ENCODE measurements around the gene PDIA6.
"Not testable (repeated sequence)": the region's sequence is repeated elsewhere in the genome, so short reads cannot be mapped to it uniquely, and the experiment has no call there.

PDIA6 gene

DNA sequence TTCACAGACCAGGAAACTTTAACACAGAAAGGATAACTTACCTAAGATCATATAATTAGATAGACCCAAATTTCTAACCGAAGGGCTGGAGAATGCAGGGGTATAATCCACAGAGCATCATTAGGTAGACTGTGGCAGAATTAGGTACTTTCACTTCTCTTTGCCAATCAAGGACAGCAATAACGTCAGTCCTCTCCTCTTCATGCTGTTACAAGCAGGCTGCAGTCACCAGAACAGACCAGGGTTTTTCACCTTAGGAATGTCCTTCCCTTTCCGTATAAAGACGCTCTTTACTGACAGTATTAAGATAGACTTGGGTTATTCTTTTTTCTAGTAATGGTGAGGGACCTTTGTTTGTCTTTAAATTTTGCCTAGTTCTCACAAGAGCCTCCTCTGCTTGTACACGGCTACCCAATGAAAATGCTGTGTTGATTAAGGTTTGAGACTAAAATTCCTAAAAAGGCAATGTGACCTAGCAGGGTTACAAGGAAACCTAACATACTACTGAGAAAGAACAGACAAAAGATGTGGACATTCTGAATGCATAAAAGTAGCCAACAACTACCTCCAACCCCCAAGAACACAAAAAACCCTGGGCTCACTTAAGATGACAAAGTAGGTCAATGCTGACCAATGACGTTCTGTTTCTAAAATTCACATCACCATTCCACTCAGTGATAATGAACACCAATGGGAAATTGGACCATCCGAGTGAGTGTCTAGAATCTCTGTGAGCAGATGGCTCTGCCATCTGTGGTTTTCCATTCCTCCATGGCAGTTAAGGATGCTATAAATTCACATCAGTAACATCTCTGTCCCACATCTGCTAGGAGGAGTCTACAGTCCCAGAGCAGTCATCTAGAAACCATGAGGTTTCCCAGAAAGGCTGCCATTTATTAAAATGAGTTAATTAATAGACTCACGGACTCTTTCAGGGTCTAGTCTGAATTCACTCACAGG is 2.1 kb downstream of the PDIA6 start:
- DNase-seq (ENCODE audit: low spot score) = peak; percentile 38

DNA sequence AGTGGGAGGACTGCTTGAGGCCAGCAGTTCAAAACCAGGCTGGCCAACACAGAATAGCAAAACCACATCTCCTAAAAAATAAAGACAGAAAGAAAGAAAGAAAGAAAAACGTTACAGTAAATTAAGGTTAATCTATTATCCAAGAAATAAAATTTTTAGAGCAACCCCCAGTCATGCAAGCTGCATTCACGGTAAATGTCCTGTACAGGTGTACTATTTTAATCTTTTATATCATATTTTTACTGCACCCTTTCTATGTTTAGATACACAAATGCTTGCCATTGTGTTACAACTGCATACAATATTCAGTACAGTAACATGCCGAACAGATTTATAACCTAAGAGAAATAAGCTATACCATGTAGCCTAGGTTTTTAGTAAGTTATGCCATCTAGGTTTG is 6.0 kb downstream of the PDIA6 start:
- DNase-seq (ENCODE audit: low spot score) = no peak

DNA sequence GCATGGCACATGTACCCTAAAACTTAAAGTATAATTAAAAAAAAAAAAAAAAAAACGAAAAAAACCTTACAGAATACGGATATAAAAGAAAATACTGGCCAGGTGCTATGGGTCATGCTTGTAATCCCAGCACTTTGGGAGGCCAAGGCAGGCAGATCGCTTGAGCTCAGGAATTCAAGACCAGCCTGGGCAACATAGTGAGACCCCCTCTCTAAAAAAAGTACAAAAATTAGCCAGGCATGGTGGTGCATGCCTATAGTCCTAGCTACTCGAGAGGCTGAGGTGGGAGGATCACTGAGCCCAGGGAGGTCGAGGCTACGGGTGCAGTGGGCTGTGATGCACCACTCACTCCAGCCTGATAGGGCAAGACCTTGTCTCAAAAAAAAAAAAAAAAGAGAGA is 6.6 kb downstream of the PDIA6 start:
- DNase-seq (ENCODE audit: low spot score) = not testable (repeated sequence)

DNA sequence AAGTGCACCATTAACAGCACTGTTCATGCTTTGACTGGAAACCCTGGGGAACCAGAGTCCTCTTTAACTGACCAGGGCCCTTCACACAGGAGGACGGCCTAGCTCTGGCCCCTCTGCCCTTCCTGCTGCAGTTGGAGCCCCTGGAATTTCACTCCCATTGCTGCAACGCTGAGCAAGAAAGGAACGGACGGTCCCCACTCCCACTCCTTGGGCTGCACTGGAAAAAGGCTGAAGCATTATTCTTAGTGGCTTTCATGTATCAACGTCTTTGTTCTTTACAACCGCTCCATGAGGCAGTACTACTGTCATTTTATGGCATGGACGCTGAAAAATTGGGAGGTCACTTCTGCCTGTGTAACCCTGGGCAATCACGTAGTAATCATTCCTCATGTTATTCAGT is 9.9 kb downstream of the PDIA6 start:
- no peak for DNase-seq (ENCODE audit: low spot score)

DNA sequence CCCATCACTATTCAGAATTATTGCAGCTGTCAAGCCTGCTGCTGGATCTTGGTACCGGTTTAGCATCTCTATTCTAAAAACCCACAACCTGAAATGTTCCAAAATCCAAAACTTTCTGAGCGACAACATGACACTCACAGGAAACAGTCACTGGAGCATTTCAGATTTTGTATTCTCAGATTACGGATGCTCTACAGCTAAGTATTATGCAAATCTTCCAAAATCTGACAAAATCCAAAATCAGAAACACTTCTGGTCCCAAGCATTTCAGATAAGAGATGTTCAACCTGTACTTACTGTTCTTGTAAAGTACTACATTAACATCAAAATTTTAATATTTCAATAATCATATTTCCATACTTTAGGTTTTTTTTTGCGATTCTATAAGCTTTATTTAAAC is 12.4 kb downstream of the PDIA6 start:
- DNase-seq (ENCODE audit: low spot score) = no peak

DNA sequence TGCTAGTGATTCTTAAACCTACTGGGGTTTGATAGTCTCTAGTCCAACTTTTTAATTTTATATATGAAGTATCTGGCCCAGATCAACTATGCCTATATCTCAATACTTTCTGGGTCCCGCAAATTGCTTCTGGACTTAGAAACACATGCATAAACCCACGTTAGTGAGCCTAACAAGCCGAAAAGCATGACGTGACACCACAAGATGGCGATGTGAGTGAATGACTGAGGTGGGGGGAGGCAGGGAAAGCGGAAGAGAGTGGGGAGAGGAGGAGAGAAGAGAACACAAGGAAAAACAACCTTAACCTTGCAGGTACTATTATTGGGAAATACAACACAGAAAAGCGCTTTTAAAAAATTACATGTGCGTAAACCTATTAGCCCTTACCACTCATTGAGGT is 13.8 kb downstream of the PDIA6 start:
- no peak for DNase-seq (ENCODE audit: low spot score)

DNA sequence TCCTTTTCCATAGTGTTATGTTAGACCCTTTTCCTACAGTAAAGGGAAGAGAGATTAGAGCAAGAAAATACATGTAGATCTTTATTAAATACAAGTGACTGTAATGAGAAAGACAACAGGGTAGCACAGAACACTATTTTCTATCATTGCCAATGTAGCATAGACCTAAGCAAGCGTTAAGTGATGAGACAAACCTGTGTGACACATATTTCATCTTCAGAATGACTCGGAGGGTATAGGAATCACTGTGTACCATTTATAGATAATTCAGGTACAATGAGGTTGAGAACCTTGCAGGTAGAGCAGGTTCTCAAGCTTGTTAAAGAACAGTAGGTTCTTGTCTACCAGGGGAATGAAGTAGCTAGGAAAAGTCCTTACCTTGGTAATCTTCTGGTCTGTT is 15.9 kb downstream of the PDIA6 start:
- no peak for DNase-seq (ENCODE audit: low spot score)

DNA sequence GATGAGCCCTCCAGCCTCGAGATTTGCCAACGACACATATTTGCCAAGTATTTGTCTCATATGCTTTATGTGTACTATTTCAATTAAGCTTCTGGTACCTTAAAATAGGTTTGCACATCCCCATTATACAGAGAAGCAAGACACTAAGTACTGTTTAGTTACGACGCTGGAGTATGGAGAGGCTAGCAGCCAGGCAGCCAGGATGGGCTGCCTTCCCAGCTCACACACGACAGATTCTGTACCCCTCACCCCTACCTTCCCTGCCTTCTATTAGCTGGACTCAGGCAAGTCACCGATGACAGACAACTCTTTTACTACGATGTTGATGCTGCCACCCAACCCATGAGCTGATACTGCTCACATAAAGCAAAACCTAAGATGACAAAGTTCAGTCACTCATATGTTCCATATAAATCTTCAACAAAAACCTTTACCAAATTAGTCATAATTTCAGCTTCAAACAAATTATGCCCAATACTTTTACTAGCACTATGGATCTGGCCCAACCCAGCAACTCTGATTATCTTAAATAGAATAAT is 17.0 kb downstream of the PDIA6 start:
- no peak for DNase-seq (ENCODE audit: low spot score)

DNA sequence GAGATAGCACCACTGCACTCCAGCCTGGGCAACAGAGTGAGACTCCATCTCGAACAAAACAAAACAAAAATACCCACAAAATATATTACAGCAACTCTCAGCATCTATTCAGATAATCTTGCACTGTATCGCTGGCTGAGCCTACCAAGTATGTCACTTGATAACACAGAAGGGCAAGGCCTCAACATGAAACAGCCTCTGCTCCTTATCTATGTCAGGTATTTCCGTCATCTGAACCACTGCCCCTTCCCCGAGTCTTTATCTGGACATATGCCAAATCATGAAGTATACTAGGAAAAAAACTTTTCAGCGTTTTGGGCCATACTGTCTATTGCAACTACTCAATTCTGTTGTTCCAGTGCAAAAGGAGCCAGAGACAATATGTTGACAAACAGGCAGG is 17.7 kb downstream of the PDIA6 start:
- DNase-seq (ENCODE audit: low spot score) = no peak

DNA sequence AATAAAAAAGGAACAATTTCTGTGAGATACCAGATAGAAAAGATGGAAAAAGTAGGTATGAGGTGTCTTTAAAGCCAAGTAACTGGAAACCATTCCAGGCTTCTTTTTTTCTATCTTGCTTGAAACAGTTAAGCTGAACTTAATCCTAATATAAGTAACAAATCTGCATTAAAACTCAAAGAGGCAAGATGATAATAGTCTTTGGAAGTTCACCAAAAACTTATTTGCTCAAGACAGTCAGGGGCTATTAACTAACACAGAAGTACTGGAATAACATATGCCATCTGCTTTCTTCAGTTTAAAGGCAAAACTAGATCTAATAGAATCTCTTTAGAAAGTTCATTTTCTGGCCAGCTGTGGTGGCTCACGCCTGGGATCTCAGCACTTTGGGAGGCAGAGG is 18.8 kb downstream of the PDIA6 start:
- DNase-seq (ENCODE audit: low spot score) = no peak

DNA sequence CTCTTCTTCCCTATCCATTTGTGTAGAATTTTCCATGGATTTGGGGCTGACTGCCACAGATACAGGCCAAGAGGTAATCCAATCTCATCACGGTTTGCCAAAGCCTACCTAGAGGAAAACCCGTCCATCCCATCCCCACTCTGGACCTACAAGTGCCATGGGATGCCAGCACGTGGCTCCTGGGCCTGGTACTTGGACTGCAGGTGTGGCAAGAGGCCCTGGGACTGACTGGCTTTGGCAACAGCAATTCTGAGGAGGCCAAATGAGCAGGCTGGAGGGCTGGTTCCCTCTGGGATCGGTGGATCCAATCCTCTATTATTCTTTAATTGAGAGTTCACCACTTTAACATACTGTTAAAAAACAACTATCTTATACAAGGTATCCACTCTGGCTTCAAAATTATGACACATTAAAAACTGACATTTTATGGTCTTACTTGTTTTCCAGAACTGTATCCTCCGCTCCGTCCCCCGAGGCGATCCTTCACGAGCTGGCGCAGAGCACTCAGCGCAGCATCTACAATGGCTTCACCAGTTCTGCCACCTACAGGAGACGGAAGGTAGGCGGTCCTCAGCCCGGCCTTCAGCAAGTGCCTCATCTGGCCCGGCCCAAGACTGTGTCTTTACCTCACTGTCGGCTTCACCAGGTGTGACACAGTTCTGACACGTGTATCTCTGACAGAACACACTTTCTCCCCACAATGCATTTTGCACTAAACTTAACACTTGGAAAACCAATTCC is 19.8 kb downstream of the PDIA6 start:
- DNase-seq (ENCODE audit: low spot score) = no peak

DNA sequence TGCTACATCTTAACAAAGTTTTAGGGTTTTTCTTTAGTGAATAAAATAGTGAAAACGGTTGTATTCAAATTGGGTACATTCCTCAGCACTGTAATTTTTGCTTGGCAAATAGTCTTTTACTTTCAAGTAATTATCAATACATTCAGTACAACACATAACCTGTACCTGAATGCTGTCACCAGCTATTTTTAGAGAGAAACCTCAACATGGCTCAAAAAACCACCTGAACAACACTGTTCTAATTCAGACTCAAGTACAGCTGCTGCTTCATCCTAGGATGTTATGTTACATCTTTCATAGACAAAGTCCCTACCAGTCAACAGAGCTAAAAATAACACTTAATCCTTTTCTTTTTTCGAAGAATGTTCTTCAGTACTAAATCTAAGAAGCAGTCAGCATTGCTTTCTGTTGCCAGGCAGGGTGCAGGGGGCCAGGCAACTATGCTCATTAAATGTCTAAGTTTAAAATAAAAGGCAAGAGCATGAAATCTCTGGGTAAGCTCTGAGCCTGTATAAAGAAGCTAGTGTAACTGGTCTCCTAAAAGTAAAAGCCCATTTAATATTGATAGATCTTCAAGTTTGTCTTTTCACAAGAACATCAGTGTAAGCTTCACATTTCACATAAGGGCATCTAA is 20.5 kb downstream of the PDIA6 start:
- no peak for DNase-seq (ENCODE audit: low spot score)

DNA sequence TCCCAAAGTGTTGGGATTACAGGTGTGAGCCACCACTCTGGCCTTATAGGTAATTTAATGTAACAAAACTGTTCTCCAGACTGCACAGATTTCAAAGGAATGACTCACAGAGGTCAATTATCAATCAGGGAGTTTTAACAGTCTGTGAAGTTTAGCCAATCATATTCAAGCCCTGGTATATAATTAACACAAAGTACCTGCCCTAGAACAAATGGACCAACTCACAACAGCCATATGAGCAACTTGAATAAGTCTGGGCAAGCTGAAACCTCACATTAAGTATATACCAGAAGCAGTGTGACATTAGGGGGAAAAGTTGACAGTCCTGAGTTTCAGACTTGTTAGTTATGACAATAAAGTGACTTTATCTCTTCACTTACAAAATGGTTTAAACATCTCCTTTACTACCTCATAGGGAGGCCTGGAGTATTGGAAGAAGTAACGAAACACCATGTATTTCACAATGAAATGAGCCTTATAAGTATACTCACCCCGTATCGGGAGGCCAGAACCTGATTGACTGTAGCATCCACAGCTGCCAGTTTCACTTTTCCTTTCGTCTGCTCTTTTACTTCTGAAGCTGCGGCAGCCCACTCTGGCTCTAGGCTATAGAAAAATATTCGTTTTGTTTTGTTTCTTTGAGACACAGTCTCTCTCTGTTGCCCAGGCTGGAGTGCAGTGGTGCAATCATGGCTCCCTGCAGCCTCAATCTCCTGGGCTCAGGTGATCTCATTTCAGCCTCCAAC is 22.2 kb downstream of the PDIA6 start:
- no peak for DNase-seq (ENCODE audit: low spot score)

DNA sequence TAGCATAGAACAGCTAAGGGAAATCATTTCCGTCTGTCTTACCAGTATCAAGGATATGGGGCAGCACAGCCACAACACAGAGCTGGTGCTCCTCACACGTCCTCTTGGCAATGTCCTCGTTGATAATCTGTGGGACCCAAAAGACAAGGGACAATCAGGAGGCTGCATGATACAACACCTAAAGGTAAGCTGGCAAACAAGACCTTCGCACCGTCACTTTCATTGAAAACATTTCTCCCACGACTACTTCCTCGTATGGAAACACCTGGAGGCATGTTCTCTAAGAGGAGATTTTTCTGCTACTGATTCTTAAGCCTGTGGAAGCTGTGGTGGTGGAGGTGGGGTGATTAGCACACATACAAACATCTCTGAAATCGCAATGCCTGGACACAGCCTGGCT is 23.7 kb downstream of the PDIA6 start:
- DNase-seq (ENCODE audit: low spot score) = no peak

DNA sequence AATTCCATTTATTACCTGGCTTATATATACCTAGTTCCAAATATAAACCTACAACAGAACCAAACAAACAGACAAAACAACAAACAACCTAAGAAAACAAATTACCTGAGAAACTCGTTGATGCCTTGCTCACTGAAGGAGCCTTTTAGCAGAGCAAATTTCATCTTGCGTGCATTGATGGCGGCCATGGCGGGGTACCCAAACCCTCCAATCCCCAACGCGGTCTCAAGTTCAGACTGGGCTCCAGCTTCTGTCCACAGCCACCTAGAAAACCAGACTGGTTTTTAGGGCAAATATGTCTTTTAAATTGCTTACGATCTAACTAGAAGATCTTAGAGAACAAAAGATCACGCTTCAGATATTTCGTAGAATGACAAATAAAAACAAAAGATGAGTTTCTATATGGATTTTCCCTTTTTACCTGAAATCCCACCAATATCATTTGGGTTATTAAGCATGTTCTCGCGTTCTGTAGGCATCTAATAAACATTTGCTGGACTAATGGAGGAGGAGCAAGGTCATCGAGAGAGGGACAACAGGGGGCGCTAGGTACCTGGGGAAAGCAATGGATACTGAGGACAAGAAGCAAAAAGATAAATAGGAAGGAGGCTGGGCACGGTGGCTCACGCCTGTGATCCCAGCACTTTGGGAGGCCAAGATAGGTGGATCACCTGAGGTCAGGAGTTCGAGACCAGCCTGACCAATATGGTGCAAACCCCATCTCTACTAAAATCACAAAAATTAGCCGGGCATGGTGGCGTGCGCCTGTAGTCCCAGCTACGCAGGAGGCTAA is 25.2 kb downstream of the PDIA6 start:
- no peak for DNase-seq (ENCODE audit: low spot score)

DNA sequence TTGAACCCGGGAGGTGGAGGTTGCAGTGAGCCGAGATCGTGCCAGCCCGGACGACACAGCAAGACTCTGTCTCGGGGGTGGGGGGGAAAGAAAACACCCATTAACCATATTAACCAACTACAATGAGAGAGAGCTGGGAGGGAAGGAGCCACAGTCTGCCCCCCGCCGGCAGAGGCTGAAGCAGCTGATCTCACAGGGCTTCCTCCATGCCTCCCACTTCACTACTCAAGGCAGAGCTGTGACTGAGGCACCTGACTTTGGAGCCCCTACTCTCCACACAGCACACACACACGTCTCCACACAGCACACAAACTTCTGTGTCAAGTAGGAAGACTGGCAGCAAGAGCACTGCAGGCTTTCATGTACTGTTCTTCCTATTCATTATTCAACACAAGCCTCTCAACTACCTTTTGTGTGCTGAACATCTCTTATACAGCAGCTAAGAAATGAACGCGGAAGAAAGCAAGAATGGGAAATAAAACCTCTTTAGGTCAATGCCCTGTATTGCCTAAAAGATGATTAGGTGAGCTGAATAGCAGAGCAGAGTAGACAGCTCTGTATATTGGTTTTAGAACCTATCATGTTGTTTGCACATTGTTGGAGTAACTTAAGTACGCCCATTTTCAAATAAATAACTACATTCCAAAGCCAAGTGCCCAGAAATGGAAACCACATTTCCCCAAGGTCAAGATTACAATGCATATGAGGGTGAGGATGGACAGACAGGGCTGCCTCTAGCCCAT is 26.2 kb downstream of the PDIA6 start:
- no peak for DNase-seq (ENCODE audit: low spot score)

DNA sequence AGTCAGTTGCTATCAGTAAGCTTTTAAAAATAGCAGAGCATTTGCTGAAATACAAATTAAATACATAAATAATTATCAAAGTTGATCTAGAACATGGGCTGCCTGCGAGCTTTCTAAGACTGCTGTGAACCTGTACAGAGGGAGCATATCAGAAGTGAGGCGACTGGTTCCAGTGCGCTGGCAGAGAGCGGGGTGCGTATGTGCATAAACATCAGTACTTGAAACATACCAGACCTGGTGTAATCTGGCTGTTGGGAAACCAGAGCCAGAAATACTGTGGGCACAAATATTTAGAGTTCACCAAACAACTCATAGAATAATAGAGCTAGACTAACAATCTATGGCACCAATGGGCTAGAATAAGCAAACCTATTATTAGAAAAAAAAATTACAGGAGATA is 27.3 kb downstream of the PDIA6 start:
- no peak for DNase-seq (ENCODE audit: low spot score)

DNA sequence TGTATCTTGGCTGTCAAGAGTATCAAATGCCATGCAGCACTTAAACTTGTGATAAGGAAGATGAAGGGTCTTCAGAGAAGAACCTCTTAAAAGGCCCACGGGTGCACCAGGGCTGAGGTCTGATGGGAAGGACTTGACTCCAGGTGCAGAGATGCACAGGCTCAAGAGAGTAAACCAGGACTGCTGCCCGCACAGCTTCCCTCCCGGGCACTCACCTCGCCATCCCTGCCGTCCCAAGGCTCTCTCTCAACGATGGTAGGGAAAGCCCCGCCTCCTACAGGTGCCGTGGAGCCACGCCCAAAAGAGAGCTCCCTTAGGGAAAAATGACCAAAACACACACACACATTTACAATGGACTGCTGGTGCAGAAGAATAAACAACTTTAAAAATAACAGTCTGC is 27.9 kb downstream of the PDIA6 start:
- DNase-seq (ENCODE audit: low spot score) = no peak

DNA sequence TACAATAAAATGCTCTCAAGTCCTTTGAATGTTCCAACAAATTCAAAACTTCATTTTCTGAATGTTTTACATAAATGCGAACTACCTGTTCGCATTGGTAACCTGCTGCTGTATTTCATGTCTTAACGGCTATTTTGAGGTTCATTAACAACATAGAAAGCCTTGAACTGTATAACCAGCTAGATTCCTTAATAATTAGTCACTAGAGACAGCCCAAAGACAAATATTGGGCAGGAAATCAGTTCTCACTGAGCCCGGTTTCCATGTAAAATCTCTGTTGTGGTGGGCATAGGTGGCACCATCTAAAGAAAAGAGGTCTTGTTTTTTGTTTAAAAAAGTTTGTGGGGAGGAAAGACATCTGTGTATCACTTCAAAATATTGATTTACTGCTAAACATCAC is 29.2 kb downstream of the PDIA6 start:
- DNase-seq (ENCODE audit: low spot score) = no peak

DNA sequence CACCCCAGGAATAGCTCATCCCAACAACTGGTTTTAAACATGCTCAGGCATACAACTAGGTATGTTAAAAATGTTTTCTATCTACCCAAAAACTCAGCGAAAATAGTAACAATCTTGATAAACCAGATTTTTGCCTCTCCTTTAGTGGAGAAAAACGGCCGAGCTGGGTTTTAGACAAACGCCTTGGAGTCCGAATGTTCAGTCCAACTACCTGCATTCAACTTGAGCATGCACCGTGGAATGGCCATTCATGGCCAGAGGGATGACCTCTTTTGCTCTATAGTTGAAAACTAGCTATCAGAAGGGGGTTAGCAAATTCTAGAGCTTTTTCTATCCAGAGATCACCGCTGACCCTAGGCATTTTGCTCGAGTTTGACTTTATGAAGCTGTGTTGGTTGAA is 30.8 kb downstream of the PDIA6 start:
- no peak for DNase-seq (ENCODE audit: low spot score)

Data from AG08396 (cell line).